ENCODE measurements around the gene FHOD3.

FHOD3 gene

DNA sequence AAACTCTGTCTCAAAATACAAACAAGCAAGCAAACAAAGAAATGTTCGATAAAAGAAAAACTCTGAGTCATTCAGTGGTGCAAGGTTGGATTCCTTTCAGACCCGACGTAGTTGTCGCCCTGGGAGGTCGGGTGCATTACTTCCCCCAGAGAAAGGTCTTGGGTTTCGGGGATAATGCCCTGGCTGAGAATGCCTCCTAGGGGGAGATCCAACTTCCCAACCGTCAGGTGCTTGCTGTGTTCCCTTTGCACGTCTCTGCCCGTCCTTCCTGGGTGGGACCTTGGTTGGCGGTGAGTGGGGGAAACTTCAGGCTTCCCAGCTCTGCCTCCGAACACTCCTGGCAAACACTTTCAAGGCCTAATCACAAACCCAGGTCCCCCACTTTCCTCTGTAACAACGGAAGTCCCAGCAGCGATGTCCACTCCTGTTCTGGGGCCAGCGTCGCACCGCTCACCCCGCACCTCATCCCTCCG, 530.7 kb downstream of the FHOD3 start:
- no peak for DNase-seq (ENCODE audit: low read depth, low spot score)

GRCh38 chr18:36828630-36829361, 531.3 kb downstream of the FHOD3 start, which contains the start of the genes KIAA1328 and TPGS2:
KIAA1328 (plus strand) TSS chr18:36829127; CDS start chr18:36829139, 12 bp downstream.
TPGS2 (minus strand) TSS chr18:36829002; CDS start chr18:36828767, 235 bp downstream.
- peak; percentile 74 for DNase-seq (ENCODE audit: low read depth, low spot score)

All from brain pericyte (primary cell).